ENCODE results near the gene PLCB3.

- TF ChIP-seq EP300 (IDR thresholded peaks at IDR 0.05) (no peak), CTCF (IDR thresholded peaks at IDR 0.05) (no peak), POLR2A (IDR thresholded peaks at IDR 0.05) (no peak)
Measured at GRCh38 chr11:64222651-64223000, 28.7 kb upstream of the PLCB3 start.

All from suprapubic skin (tissue), 3 donors.